Measurements from ENCODE around the gene ANP32E.

ANP32E gene

DNA sequence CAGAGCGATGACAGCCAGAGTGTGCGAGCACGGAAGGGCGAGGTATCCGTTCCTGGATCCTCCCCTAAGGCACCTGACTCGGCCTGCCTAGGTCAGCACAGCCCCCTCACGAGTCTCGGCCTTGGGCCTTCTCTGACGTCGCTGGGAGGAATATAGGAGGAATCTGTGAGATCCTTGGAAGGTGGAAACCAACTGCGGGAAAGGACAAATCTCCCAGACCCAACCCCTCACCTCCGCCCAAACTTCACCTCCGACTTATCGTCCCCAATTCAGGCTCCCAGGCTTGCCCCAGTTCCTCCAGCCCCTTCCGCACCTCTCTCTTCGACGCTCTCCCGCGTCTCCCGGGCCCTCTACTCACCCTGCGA, 32.4 kb upstream of the ANP32E start:
- DNase-seq (ENCODE audit: low read depth) = peak; percentile 58
- peak overlapping the region; percentile 99 for H3K4me3 ChIP-seq (ENCODE audit: low read length)
- no peaks in the 10 kb centered on the region for H3K9me3 ChIP-seq (ENCODE audit: control insufficient read depth, low read length)
- H3K36me3 ChIP-seq (ENCODE audit: control insufficient read depth, insufficient read depth, low read length, severe bottlenecking) = peaks cover 27% of the 10 kb centered on the region
- peak overlapping the region; percentile 97 for H3K9ac ChIP-seq (ENCODE audit: low read length)
- H3K27me3 ChIP-seq (replicated peaks; ENCODE audit: control insufficient read depth, insufficient read depth, low read length) = no peaks in the 10 kb centered on the region
- peaks cover 30% of the 10 kb centered on the region for H3K4me1 ChIP-seq (ENCODE audit: control insufficient read depth, insufficient read depth, low read length)

DNA sequence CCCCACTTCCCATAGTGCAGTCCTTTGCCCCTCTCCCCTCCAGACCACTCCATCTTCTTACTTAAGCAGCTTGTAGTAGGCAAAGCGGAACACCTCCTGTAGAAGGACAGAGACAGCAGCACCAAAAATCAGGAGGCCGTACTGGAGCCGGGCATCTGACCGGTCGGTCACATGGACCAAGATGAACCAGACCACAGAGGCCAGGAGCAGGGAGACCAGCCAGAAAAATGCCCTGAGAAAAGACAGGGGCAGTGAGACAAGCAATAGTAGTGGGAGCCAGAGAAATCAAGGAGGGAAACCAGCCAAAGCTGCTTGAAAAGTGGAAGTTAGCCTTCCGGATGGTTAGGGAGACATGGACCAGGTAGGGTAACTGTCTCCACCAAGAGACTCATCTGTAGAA, 32.0 kb upstream of the ANP32E start:
- no peak for DNase-seq (ENCODE audit: low read depth)
- Histone ChIP-seq H3K4me1 (ENCODE audit: control insufficient read depth, insufficient read depth, low read length) (peaks cover 26% of the 10 kb centered on the region), H3K9me3 (ENCODE audit: control insufficient read depth, low read length) (no peaks in the 10 kb centered on the region), H3K4me3 (ENCODE audit: low read length) (peak overlapping the region; percentile 99), H3K27me3 (replicated peaks; ENCODE audit: control insufficient read depth, insufficient read depth, low read length) (no peaks in the 10 kb centered on the region), H3K9ac (ENCODE audit: low read length) (peak overlapping the region; percentile 97), H3K36me3 (ENCODE audit: control insufficient read depth, insufficient read depth, low read length, severe bottlenecking) (peaks cover 27% of the 10 kb centered on the region)

DNA sequence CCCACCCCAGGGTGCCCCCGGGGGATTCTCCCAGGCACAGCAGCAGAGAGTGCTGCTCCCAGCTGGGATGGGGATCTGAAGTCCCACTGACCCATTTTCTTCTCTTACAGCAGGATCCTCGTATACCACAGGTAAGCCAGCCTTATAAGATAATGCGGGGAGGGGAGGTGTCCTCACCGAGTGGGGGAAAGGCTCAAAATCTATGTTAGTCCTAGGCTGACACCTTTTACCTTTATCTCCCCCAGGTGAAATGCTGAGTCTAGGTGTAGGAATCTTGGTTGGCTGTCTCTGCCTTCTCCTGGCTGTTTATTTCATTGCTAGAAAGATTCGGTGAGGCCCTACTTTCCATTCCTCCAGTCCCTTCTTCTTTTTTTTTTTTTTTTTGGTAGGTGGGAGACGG, 27.6 kb upstream of the ANP32E start:
- Histone ChIP-seq H3K4me3 (ENCODE audit: low read length) (no peak overlapping the region), H3K4me1 (ENCODE audit: control insufficient read depth, insufficient read depth, low read length) (peaks cover 19% of the 10 kb centered on the region), H3K9ac (ENCODE audit: low read length) (no peak overlapping the region), H3K36me3 (ENCODE audit: control insufficient read depth, insufficient read depth, low read length, severe bottlenecking) (peaks cover 27% of the 10 kb centered on the region), H3K9me3 (ENCODE audit: control insufficient read depth, low read length) (no peaks in the 10 kb centered on the region), H3K27me3 (replicated peaks; ENCODE audit: control insufficient read depth, insufficient read depth, low read length) (peaks cover 5% of the 10 kb centered on the region)
- DNase-seq (ENCODE audit: low read depth) = no peak

DNA sequence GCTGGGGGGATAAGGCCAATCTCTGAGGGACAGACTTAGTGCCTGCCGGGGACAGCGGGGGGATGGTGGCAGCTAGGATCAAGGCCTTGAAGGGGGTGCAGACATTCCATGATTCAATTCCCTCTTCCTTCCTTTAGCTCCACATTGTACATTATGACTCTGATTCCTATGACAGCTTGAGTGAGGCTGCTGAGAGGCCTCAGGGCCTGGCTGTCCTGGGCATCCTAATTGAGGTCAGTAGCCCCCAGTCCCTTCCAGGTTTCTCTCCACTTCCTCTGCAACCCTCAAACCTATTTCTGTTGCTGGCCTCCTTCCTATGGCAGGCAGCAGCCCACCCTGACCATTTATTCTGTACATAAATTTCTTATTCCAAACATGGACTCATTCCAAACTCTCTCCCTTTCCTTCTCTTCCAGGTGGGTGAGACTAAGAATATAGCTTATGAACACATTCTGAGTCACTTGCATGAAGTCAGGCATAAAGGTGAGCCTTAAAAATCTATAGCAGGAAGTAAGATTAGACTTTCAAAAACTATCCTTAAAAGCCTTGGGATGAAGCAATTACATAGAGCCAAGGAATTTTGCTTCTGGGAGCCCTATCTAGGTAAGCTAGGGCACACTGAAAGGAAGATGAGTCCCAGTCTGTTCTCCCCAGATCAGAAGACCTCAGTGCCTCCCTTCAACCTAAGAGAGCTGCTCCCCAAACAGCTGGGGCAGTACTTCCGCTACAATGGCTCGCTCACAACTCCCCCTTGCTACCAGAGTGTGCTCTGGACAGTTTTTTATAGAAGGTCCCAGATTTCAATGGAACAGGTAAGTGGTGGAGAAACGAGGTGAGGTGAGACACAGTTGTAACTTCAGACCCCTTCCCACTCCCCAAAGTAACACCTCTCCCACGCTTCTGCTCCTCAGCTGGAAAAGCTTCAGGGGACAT, 26.7 kb upstream of the ANP32E start:
- H3K9ac ChIP-seq (ENCODE audit: low read length) = no peak overlapping the region
- no peak for DNase-seq (ENCODE audit: low read depth)
- H3K4me1 ChIP-seq (ENCODE audit: control insufficient read depth, insufficient read depth, low read length) = peaks cover 17% of the 10 kb centered on the region
- no peak overlapping the region for H3K4me3 ChIP-seq (ENCODE audit: low read length)
- H3K9me3 ChIP-seq (ENCODE audit: control insufficient read depth, low read length) = no peaks in the 10 kb centered on the region
- peaks cover 27% of the 10 kb centered on the region for H3K36me3 ChIP-seq (ENCODE audit: control insufficient read depth, insufficient read depth, low read length, severe bottlenecking)
- peaks cover 12% of the 10 kb centered on the region for H3K27me3 ChIP-seq (replicated peaks; ENCODE audit: control insufficient read depth, insufficient read depth, low read length)

DNA sequence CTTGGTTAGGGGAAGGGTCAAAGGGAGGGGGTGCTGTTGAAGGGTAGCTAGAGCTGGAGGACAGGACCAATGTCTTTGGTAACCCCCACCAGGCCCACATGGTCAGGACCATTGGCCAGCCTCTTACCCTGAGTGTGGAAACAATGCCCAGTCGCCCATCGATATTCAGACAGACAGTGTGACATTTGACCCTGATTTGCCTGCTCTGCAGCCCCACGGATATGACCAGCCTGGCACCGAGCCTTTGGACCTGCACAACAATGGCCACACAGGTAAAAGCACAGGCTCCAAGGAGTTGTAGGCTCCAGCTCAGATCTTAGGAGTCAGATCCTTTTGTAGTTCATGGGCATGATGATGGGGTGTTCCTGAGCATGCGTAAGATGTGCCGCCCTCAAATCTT, 25.5 kb upstream of the ANP32E start:
- H3K9me3 ChIP-seq (ENCODE audit: control insufficient read depth, low read length) = no peaks in the 10 kb centered on the region
- no peak overlapping the region for H3K4me3 ChIP-seq (ENCODE audit: low read length)
- peaks cover 16% of the 10 kb centered on the region for H3K27me3 ChIP-seq (replicated peaks; ENCODE audit: control insufficient read depth, insufficient read depth, low read length)
- peaks cover 21% of the 10 kb centered on the region for H3K36me3 ChIP-seq (ENCODE audit: control insufficient read depth, insufficient read depth, low read length, severe bottlenecking)
- no peak overlapping the region for H3K9ac ChIP-seq (ENCODE audit: low read length)
- H3K4me1 ChIP-seq (ENCODE audit: control insufficient read depth, insufficient read depth, low read length) = peaks cover 14% of the 10 kb centered on the region
- DNase-seq (ENCODE audit: low read depth) = no peak

DNA sequence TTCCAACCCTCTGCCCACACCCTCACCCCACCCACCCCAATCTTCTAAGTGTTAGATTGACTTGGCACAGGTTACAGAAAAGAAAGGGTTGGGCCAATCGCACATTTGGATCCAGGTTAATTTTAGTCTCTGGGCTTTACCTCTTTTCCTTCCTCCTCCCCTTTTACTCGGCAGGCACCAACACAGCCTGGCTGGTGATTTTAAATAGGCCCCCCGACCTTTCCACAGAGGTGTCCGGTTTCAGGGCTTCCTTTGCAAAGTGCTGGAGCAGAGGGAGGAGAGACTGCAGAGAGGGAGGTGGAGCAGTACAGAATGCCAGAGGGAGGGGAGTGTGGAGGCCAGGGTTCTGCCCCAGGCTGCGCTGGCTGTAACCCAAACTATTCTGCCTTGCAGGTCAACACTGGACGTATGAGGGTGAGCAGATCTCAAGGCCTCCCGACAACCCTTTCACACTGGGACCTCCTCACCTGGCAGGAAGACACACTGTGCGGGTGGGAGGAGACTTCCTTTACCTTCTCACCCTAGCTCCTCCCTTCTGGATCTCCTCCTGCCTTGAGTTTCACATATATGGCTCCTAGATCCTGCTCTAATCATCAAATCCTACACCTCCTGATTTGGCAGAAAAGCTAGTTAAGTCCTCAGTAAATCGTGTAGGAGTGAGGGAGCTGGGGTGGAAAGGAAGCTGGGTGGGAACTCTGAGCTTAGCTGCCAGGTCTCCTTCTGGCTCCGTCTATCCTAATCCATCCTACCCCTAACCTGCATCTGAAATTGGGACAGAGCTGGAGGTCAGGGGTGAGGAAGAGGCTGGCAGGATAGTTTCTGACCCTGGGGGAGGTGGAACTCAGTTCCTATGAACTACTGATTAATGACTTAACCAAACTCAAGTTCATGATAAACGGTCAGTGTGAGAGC, 24.1 kb upstream of the ANP32E start:
- peak; percentile 46 for DNase-seq (ENCODE audit: low read depth)
- Histone ChIP-seq H3K9me3 (ENCODE audit: control insufficient read depth, low read length) (no peaks in the 10 kb centered on the region), H3K27me3 (replicated peaks; ENCODE audit: control insufficient read depth, insufficient read depth, low read length) (peaks cover 16% of the 10 kb centered on the region), H3K36me3 (ENCODE audit: control insufficient read depth, insufficient read depth, low read length, severe bottlenecking) (peaks cover 7% of the 10 kb centered on the region), H3K4me3 (ENCODE audit: low read length) (no peak overlapping the region), H3K4me1 (ENCODE audit: control insufficient read depth, insufficient read depth, low read length) (peaks cover 24% of the 10 kb centered on the region), H3K9ac (ENCODE audit: low read length) (no peak overlapping the region)

DNA sequence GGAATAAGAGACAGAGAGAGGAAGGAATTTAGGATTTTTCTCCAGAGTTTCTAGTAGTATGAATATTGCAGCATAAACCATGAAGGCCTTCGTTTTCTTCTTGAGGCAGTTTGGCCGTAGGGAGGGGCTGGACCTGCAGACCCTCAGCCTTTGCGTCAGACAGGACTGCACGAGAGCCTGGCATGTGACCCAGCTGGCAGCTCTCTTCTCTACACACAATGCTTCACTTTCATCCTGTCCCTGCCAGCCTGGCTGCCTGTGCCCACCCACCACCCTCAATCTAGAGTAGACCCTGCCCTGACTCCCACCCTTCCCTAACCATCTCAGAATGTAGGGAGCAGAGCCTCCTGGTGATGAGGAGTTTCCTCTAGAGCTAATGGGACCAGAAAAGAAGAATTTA, 23.3 kb upstream of the ANP32E start:
- Histone ChIP-seq H3K4me1 (ENCODE audit: control insufficient read depth, insufficient read depth, low read length) (peaks cover 24% of the 10 kb centered on the region), H3K9ac (ENCODE audit: low read length) (no peak overlapping the region)

DNA sequence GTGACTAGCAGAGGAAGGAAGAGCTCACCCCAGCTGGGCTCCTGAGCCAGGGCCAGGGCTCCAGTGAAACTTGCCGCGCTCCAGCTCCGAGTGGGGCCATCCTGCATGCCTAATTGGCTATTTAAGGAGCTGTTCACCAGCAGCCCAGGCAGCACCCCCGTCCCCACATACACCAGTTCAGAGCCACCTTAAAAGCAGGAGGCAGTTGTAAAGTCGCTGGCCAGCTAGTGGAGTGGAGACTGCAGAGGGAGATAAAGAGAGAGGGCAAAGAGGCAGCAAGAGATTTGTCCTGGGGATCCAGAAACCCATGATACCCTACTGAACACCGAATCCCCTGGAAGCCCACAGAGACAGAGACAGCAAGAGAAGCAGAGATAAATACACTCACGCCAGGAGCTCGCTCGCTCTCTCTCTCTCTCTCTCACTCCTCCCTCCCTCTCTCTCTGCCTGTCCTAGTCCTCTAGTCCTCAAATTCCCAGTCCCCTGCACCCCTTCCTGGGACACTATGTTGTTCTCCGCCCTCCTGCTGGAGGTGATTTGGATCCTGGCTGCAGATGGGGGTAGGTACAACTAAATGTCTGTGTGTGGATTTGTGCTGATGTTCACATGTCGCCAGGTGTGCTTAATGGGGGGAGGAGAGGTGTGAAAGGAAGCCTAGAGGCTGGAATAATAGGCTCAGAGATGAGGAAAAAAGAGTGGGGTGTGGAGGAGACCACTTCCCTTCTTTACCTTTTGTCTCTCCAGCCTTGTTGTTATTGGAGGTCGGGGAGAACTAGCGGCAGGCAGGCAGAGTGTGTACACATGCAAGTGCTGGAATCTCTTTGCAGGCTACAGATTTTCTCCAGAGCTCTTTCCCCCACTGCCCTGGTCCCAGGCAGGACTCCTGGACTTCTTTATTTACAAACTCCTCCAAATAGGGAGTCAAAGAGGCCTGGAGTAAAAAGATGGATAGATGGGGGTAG, 22.0 kb upstream of the ANP32E start, which contains the start of gene CA14:
CA14 (plus strand) TSS at position 151 of the 962 bp plus-strand sequence; CDS start at position 506, 355 bp downstream.
- Histone ChIP-seq H3K9ac (ENCODE audit: low read length) (no peak within 1 kb of the TSS), H3K4me3 (ENCODE audit: low read length) (peak within 1 kb of the TSS; percentile 70)

More for the DNA sequence above, 23.3 kb upstream of the ANP32E start:
- no peaks in the 10 kb centered on the region for H3K9me3 ChIP-seq (ENCODE audit: control insufficient read depth, low read length)
- H3K27me3 ChIP-seq (replicated peaks; ENCODE audit: control insufficient read depth, insufficient read depth, low read length) = peaks cover 16% of the 10 kb centered on the region
- no peak for DNase-seq (ENCODE audit: low read depth)
- H3K4me3 ChIP-seq (ENCODE audit: low read length) = no peak overlapping the region
- H3K36me3 ChIP-seq (ENCODE audit: control insufficient read depth, insufficient read depth, low read length, severe bottlenecking) = no peaks in the 10 kb centered on the region

DNA sequence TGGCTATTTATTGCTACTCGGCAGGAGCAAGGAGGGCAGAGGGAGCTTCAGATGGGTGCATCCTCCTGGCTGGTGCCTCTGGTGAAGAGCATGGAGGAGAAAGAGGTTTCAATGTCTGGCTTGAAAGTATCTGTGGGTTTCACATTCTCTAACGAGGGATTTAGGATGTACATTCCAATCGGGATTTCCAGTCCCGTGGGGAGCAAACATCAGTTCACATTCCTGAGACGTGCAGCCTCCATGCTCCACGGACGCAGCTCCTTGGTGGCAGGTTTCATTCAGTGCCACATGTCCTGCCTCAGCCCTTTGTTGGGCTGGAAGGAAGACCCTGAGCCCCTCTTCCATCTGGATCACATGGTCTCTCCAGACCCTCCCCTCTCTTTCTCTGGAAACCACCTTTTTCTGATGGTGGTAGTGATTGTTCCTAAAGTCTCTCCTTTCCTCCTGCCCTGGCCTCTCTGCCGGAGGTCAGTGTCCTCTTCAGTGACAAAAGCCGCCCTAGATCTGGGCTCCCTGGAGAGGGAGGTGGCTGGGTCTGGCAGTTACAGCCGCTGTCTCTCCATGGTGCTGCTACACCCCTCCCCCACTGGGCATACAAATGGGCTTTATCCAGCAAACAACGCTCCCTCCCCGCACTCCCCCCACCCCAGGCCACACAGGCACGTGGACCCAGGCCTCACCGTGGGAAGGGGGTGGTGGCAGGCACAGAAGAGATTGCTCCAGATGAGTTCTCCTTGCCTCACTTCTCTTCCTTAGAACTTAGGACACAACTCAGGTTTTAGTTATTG, 20.8 kb upstream of the ANP32E start:
- Histone ChIP-seq H3K4me3 (ENCODE audit: low read length) (peak overlapping the region; percentile 70), H3K4me1 (ENCODE audit: control insufficient read depth, insufficient read depth, low read length) (peaks cover 24% of the 10 kb centered on the region), H3K9ac (ENCODE audit: low read length) (peak overlapping the region; percentile 76), H3K27me3 (replicated peaks; ENCODE audit: control insufficient read depth, insufficient read depth, low read length) (peaks cover 16% of the 10 kb centered on the region), H3K36me3 (ENCODE audit: control insufficient read depth, insufficient read depth, low read length, severe bottlenecking) (no peaks in the 10 kb centered on the region), H3K9me3 (ENCODE audit: control insufficient read depth, low read length) (no peaks in the 10 kb centered on the region)
- peak; percentile 62 for DNase-seq (ENCODE audit: low read depth)

More for the DNA sequence above, 22.0 kb upstream of the ANP32E start, which contains the start of gene CA14:
- Histone ChIP-seq H3K4me1 (ENCODE audit: control insufficient read depth, insufficient read depth, low read length) (peaks cover 24% of the 10 kb centered on the region), H3K9me3 (ENCODE audit: control insufficient read depth, low read length) (no peaks in the 10 kb centered on the region), H3K36me3 (ENCODE audit: control insufficient read depth, insufficient read depth, low read length, severe bottlenecking) (no peaks in the 10 kb centered on the region), H3K27me3 (replicated peaks; ENCODE audit: control insufficient read depth, insufficient read depth, low read length) (peaks cover 16% of the 10 kb centered on the region)
- no peak for DNase-seq (ENCODE audit: low read depth)

DNA sequence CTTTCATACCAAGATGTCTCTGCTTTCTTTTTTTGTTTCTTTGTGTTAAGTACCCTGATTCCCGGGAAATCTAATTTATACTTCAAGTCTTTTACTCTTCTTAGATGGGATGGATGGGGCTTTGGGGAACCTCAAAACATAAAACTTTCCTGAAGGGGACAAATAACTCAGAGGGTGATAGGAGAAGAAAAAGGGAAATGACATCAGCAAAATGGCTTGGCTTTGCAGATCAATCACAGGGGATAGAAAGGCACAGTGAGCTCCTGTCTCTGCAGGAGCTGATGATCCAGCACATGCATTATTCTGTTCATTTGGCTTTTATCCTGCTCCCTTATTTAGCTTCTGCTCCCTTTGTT, 20.3 kb upstream of the ANP32E start:
- H3K36me3 ChIP-seq (ENCODE audit: control insufficient read depth, insufficient read depth, low read length, severe bottlenecking) = no peaks in the 10 kb centered on the region
- H3K4me1 ChIP-seq (ENCODE audit: control insufficient read depth, insufficient read depth, low read length) = peaks cover 24% of the 10 kb centered on the region
- H3K4me3 ChIP-seq (ENCODE audit: low read length) = peak overlapping the region; percentile 70
- no peak for DNase-seq (ENCODE audit: low read depth)
- peak overlapping the region; percentile 76 for H3K9ac ChIP-seq (ENCODE audit: low read length)
- peaks cover 16% of the 10 kb centered on the region for H3K27me3 ChIP-seq (replicated peaks; ENCODE audit: control insufficient read depth, insufficient read depth, low read length)
- no peaks in the 10 kb centered on the region for H3K9me3 ChIP-seq (ENCODE audit: control insufficient read depth, low read length)

Measured in adipocyte (in vitro differentiated cells).